Panc1 (cell line): ENCODE results near the gene ASXL3.

Experiments used
- CTCF ChIP-seq: fragments of 450-650 bp; IDR thresholded peaks from 2 replicates; pipeline ENCODE4 v1.5.1; 2017; ENCODE audit warnings: mild to moderate bottlenecking
- POLR2AphosphoS5 ChIP-seq: IDR thresholded peaks from 2 replicates; pipeline ENCODE4 v1.6.1; 2012; ENCODE audit warnings: mild to moderate bottlenecking, low read depth, low read length, moderate library complexity
- REST ChIP-seq, 2 experiments: IDR thresholded peaks; 2 replicates each; pipeline ENCODE4 v1.6.1; 2011 to 2012; ENCODE audit warnings: low read depth in 2 of 2, control low read depth in 1 of 2, low read length in 1 of 2, mild to moderate bottlenecking in 1 of 2, moderate library complexity in 1 of 2; ENCODE audit not compliant: insufficient read depth in 1 of 2

DNA sequence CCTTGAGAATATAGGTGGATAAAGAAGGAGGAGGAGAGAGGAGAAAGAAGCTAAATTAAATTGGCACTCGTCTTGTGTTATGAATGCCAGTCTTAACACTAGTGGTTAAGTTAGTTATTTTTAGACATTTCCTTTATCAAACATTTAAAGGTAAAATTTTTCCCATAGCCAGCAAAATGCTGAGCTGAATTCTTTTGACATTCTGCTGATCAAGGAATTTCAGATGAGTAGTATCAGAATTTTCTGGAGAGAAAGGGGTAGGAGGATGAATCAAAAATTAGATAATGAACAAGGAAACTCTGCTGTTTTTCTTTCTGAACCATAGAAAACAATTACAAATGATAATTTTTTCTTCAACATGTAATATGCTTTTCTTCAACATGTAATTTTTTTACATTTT is 52.5 kb downstream of the ASXL3 start:
- TF ChIP-seq CTCF (no peak), POLR2AphosphoS5 (no peak), REST (IDR thresholded peaks at IDR 0.05; ENCODE audit: insufficient read depth in 1 of 2, low read depth in 2 of 2, low read length in 1 of 2) (no peak)
